IMR-90 (cell line): ENCODE measurements around the gene KLHL7. TPM values are rescaled to one million over a fixed set of nuclear protein-coding genes. Genes with fewer than 3 reads are reported as not detected.
"Not testable (repeated sequence)": the region's sequence is repeated elsewhere in the genome, so short reads cannot be mapped to it uniquely, and the experiment has no call there.

Experiments used
- ATAC-seq: fragments of 200-7000 bp; cut with Tn5 transposase; 2 replicates; pipeline ENCODE4 v1.9.1; 2020; ENCODE audit warnings: low read depth, mild to moderate bottlenecking, moderate library complexity
- BruUV-seq: library from RNA; stranded (reverse); fragments of 400-500 nt; replicated peaks from 2 replicates; lab custom pipeline; 2021; lab: Mats Ljungman, UMichigan
- CTCF ChIA-PET: fragments of 300-600 bp; formaldehyde crosslinking; extraction: SDS; loops from one replicate; lab custom pipeline; 2021; ENCODE audit warnings: antibody characterized with exemption; lab: Yijun Ruan, JAX
- POLR2A ChIA-PET: fragments of 300-600 bp; sonication (Branson Sonifier 250); formaldehyde crosslinking; loops from one replicate; lab custom pipeline; 2022; ENCODE audit warnings: antibody characterized with exemption; ENCODE audit not compliant: unreplicated experiment; lab: Charles Lee
- DNase-seq: peaks from one replicate; pipeline ENCODE4 v3.0.0; 2013
- H2AFZ ChIP-seq: replicated peaks from 2 replicates; pipeline ENCODE3; 2013; ENCODE audit warnings: low read length, mild to moderate bottlenecking; ENCODE audit not compliant: poor library complexity
- H2AK5ac ChIP-seq: 2 replicates; pipeline ENCODE4 v1.6.1; 2013; ENCODE audit warnings: low read depth, low read length, inconsistent platforms
- H2AK9ac ChIP-seq: replicated peaks from 2 replicates; pipeline ENCODE3; 2013; ENCODE audit warnings: mild to moderate bottlenecking, low read depth, low read length, moderate library complexity; ENCODE audit not compliant: poor library complexity
- H2BK120ac ChIP-seq: 2 replicates; pipeline ENCODE4 v1.6.1; 2013; ENCODE audit warnings: low read depth, low read length, inconsistent platforms
- H2BK15ac ChIP-seq: 3 replicates; pipeline ENCODE4 v1.6.1; 2013; ENCODE audit warnings: low read depth, low read length, inconsistent platforms
- H2BK20ac ChIP-seq: 2 replicates; pipeline ENCODE4 v1.6.1; 2013; ENCODE audit warnings: low read depth, mild to moderate bottlenecking, inconsistent platforms, low read length, moderate library complexity
- H2BK5ac ChIP-seq: 2 replicates; pipeline ENCODE4 v1.6.1; 2013; ENCODE audit warnings: mild to moderate bottlenecking, low read depth, low read length, inconsistent platforms; ENCODE audit not compliant: poor library complexity, severe bottlenecking
- H3K14ac ChIP-seq: replicated peaks from 2 replicates; pipeline ENCODE4 v1.6.1; 2013; ENCODE audit warnings: low read depth, low read length, inconsistent platforms
- H3K18ac ChIP-seq: 2 replicates; pipeline ENCODE4 v1.6.1; 2013; ENCODE audit warnings: low read depth, low read length, control low read depth
- H3K23ac ChIP-seq: 2 replicates; pipeline ENCODE4 v1.6.1; 2013; ENCODE audit warnings: low read depth, low read length, inconsistent platforms
- H3K27ac ChIP-seq: 2 replicates; pipeline ENCODE4 v1.5.1; 2013; ENCODE audit warnings: mild to moderate bottlenecking, control low read depth, low read length; ENCODE audit not compliant: insufficient read depth
- H3K27me3 ChIP-seq: 2 replicates; pipeline ENCODE4 v1.6.1; 2013; ENCODE audit warnings: low read length; ENCODE audit not compliant: control insufficient read depth, insufficient read depth
- H3K36me3 ChIP-seq: 2 replicates; pipeline ENCODE4 v1.6.1; 2013; ENCODE audit warnings: low read length, mixed read lengths; ENCODE audit not compliant: control insufficient read depth, insufficient read depth
- H3K4ac ChIP-seq: 2 replicates; pipeline ENCODE4 v1.6.1; 2013; ENCODE audit warnings: low read depth, low read length, inconsistent platforms
- H3K4me1 ChIP-seq: 2 replicates; pipeline ENCODE4 v1.6.1; 2013; ENCODE audit warnings: low read length, mixed read lengths; ENCODE audit not compliant: control insufficient read depth, insufficient read depth
- H3K4me2 ChIP-seq: 2 replicates; pipeline ENCODE4 v1.6.1; 2013; ENCODE audit warnings: low read depth, mild to moderate bottlenecking, control low read depth, low read length, moderate library complexity
- H3K4me3 ChIP-seq: 2 replicates; pipeline ENCODE4 v1.5.1; 2013; ENCODE audit warnings: low read depth, mild to moderate bottlenecking, control low read depth, low read length, moderate library complexity; ENCODE audit not compliant: insufficient read depth
- H3K56ac ChIP-seq: 2 replicates; pipeline ENCODE4 v1.6.1; 2013; ENCODE audit warnings: low read length, inconsistent platforms; ENCODE audit not compliant: insufficient read depth; ENCODE audit errors: extremely low read depth
- H3K79me1 ChIP-seq, 2 experiments: 2 replicates each; pipeline ENCODE4 v1.6.1; 2013; ENCODE audit warnings: low read length in 2 of 2, inconsistent platforms in 1 of 2, low read depth in 1 of 2
- H3K9ac ChIP-seq: 2 replicates; pipeline ENCODE4 v1.6.1; 2013; ENCODE audit warnings: low read depth, low read length, control low read depth
- H3K9me1 ChIP-seq: 2 replicates; pipeline ENCODE4 v1.6.1; 2013; ENCODE audit warnings: low read length, inconsistent platforms; ENCODE audit not compliant: insufficient read depth
- H3K9me3 ChIP-seq: 2 replicates; pipeline ENCODE4 v1.6.1; 2013; ENCODE audit warnings: low read length; ENCODE audit not compliant: control insufficient read depth, insufficient read depth
- H4K20me1 ChIP-seq: 2 replicates; pipeline ENCODE4 v1.6.1; 2013; ENCODE audit warnings: low read length, inconsistent platforms; ENCODE audit not compliant: insufficient read depth
- H4K5ac ChIP-seq: 2 replicates; pipeline ENCODE4 v1.6.1; 2013; ENCODE audit warnings: mild to moderate bottlenecking, low read depth, low read length, control low read depth
- H4K8ac ChIP-seq, 2 experiments: 2 replicates each; pipeline ENCODE4 v1.6.1; 2013; ENCODE audit warnings: low read depth in 2 of 2, low read length in 2 of 2, control low read depth in 1 of 2, inconsistent platforms in 1 of 2
- H4K91ac ChIP-seq: 2 replicates; pipeline ENCODE4 v1.6.1; 2013; ENCODE audit warnings: low read depth, low read length, inconsistent platforms; ENCODE audit not compliant: insufficient read depth
- CEBPB ChIP-seq: IDR thresholded peaks from 2 replicates; pipeline ENCODE4 v1.6.1; 2012; ENCODE audit warnings: low read depth, low read length, improper control_type of control experiment
- MAFK ChIP-seq: IDR thresholded peaks from 2 replicates; pipeline ENCODE4 v1.6.1; 2012; ENCODE audit warnings: low read depth, low read length, improper control_type of control experiment
- RCOR1 ChIP-seq: IDR thresholded peaks from 2 replicates; pipeline ENCODE4 v1.6.1; 2012; ENCODE audit warnings: mild to moderate bottlenecking, low read length, improper control_type of control experiment; ENCODE audit not compliant: insufficient replicate concordance
- WGBS, 2 experiments: methylation state at CpG; one replicate each; pipeline versions ENCODE4 v1.1.5 to v1.1.7; 2013; ENCODE audit warnings: missing lambda C conversion rate in 2 of 2; ENCODE audit not compliant: insufficient read length in 1 of 2; ENCODE audit errors: extremely low coverage in 2 of 2; 5-methylcytosine and 5-hydroxymethylcytosine counted together
- dilution Hi-C: fragments of 300-500 bp; cut with HindIII; formaldehyde crosslinking; loops from one replicate; pipeline ENCODE4 v1.14.3; 2018; ENCODE audit warnings: low sequenced_read_pairs; ENCODE audit not compliant: unreplicated experiment
- in situ Hi-C: fragments of 300-500 bp; cut with MboI; formaldehyde crosslinking; loops from 3 replicates; pipeline ENCODE4 v1.14.3; 2019; ENCODE audit warnings: low sequenced_read_pairs, inconsistent platforms, mixed read lengths
- intact Hi-C: fragments of 100-400 bp; cut with micrococcal nuclease; formaldehyde crosslinking; loops from 2 replicates; pipeline ENCODE4 v1.10.0; 2022
- polyA plus RNA-seq, 3 experiments: library from polyadenylated mRNA; depleted of rRNA; stranded (reverse); fragments of >200 nt; gene quantifications; 2 replicates each; pipeline ENCODE4 v1.2.3, GENCODE V29; 2012; ENCODE audit warnings: low replicate concordance in 1 of 3
- total RNA-seq: library from RNA; depleted of rRNA; stranded (reverse); fragments of >200 nt; gene quantifications from 2 replicates; pipeline ENCODE4 v1.2.3, GENCODE V29; 2012

Gene KLHL7
- total and polyA plus RNA-seq, 2 of the 4 experiments (the other 2 are of a cell fraction), result 24.6 to 29.2 TPM

DNA sequence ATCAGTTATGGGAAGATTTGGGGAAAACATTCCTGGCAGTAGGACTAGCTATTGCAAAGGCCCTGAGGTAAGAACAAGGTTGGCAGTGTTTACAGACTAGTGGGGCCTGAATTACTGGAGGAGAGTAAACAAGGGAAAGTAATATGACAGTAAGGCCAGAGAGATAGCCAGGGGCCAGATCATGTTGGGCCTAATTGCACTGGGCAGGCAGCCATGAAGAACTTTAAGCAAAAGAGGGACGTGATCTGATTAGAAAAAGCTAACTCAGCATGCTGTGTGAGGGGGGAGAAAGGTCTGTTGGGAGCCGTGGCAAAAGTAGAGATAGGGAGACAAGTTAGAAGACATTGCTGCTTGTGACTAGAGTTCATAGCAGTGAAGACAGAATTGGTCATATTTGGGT is 85.4 kb downstream of the KLHL7 start:
- H3K4me2 ChIP-seq, result no peak overlapping the region
- no peaks in the 10 kb centered on the region for H3K9me3 ChIP-seq
- no peak overlapping the region for H3K27ac ChIP-seq
- H4K5ac ChIP-seq, result no peak overlapping the region
- no peak overlapping the region for H3K14ac ChIP-seq
- H4K8ac ChIP-seq, result no peak overlapping the region
- dilution Hi-C loops, result no loop called here
- peaks cover 29% of the 10 kb centered on the region for H3K36me3 ChIP-seq
- H4K20me1 ChIP-seq, result no peaks in the 10 kb centered on the region
- TF ChIP-seq RCOR1 (no peak), CEBPB (no peak), MAFK (no peak)
- H2AK9ac ChIP-seq, result no peak overlapping the region
- DNase-seq (no peak), ATAC-seq (no peak; the same call in 1 of the 2 replicates)
- H3K56ac ChIP-seq, result no peak overlapping the region
- H3K27me3 ChIP-seq, result no peaks in the 10 kb centered on the region
- no peak overlapping the region for H3K9ac ChIP-seq
- no peak overlapping the region for H3K18ac ChIP-seq
- no peak overlapping the region for H3K23ac ChIP-seq
- ChIA-PET CTCF (no interaction called here), POLR2A (no interaction called here)
- H3K4me3 ChIP-seq, result no peak overlapping the region
- no peaks in the 10 kb centered on the region for H3K9me1 ChIP-seq
- H3K79me1 ChIP-seq, result peaks cover 6 to 14% of the 10 kb centered on the region in 2 experiments
- in situ Hi-C loops, result no loop called here
- intact Hi-C loops, result no loop called here
- H4K91ac ChIP-seq, result no peak overlapping the region
- no peak overlapping the region for H2BK15ac ChIP-seq
- no TSS peak for BruUV-seq
- no peaks in the 10 kb centered on the region for H3K4me1 ChIP-seq
- WGBS, 2 experiments, result 67% methylated on average over 1 of the region's 2 CpGs; no CpG with 5 or more reads in 1 of the 2 experiments
- H2BK120ac ChIP-seq, result no peak overlapping the region
- H2AK5ac ChIP-seq, result no peak overlapping the region
- H2BK20ac ChIP-seq, result no peak overlapping the region
- H2AFZ ChIP-seq, result no peak overlapping the region
- no peak overlapping the region for H2BK5ac ChIP-seq
- no peak overlapping the region for H3K4ac ChIP-seq

DNA sequence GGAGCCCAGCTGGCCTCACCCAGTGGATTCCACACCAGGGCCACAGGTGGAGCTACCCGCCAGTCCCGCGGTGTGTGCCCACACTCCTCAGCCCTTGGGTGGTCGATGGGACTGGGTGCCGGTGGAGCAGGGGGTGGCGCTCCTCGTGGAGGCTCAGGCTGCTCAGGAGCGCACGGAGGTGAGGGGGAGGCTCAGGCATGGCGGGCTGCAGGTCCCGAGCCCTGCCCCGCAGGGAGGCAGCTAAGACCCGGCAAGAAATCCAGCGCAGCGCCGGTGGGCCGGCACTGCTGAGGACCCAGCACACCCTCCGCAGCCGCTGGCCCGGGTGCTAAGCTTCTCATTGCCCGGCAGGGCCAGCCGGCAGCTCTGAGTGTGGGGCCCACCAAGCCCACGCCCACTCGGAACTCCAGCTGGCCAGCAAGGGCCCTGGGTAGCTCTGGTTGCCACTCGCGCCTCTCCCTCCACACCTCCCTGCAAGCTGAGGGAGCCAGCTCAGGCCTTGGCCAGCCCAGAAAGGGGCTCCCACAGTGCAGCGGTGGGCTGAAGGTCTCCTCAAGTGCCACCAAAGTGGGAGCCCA is 88.2 kb downstream of the KLHL7 start:
- POLR2A ChIA-PET, CTCF ChIA-PET, H2AFZ ChIP-seq, H3K56ac ChIP-seq, H4K20me1 ChIP-seq, H2BK120ac ChIP-seq, H3K9me3 ChIP-seq, ATAC-seq, intact Hi-C loops, H3K14ac ChIP-seq, H2AK5ac ChIP-seq, H3K18ac ChIP-seq, H3K4ac ChIP-seq, H4K91ac ChIP-seq, H3K4me2 ChIP-seq, H3K23ac ChIP-seq, H3K9me1 ChIP-seq, H2BK15ac ChIP-seq, in situ Hi-C loops, H4K8ac ChIP-seq, H3K27me3 ChIP-seq, H2BK20ac ChIP-seq, DNase-seq, dilution Hi-C loops, H4K5ac ChIP-seq, BruUV-seq, H3K27ac ChIP-seq, H2BK5ac ChIP-seq, H2AK9ac ChIP-seq, H3K9ac ChIP-seq, H3K4me1 ChIP-seq, H3K4me3 ChIP-seq: not testable (repeated sequence)
- Histone ChIP-seq H3K79me1 (peaks cover 6 to 10% of the 10 kb centered on the region in 2 experiments; a peak in 3 of 4 replicates), H3K36me3 (peaks cover 26% of the 10 kb centered on the region)
- 91% methylated on average over 13 of the region's 27 CpGs; no CpG with 5 or more reads in 1 of the 2 experiments for WGBS, 2 experiments
